GM12873 (cell line): ENCODE data around the gene ARFGAP3.

Experiments
- CTCF ChIP-seq: IDR thresholded peaks from 2 replicates; pipeline ENCODE4 v1.5.1; 2012; ENCODE audit warnings: low read depth, mild to moderate bottlenecking, moderate library complexity, low read length, control low read depth; ENCODE audit not compliant: insufficient read depth; ENCODE audit errors: missing control alignments

The ARFGAP3 gene

GRCh38 chr22:42869463-42869862, 12.4 kb upstream of the ARFGAP3 start:
- TF ChIP-seq CTCF = no peak

GRCh38 chr22:42868751-42869251, 11.7 kb upstream of the ARFGAP3 start:
- no peak for TF ChIP-seq CTCF

GRCh38 chr22:42866100-42866499, 9.0 kb upstream of the ARFGAP3 start:
- TF ChIP-seq CTCF = no peak

GRCh38 chr22:42865536-42865935, 8.5 kb upstream of the ARFGAP3 start:
- no peak for TF ChIP-seq CTCF

- no peak for TF ChIP-seq CTCF
Observed at GRCh38 chr22:42863349-42863961, 6.4 kb upstream of the ARFGAP3 start.

GRCh38 chr22:42862045-42862734, 5.1 kb upstream of the ARFGAP3 start:
- no peak for TF ChIP-seq CTCF

- TF ChIP-seq CTCF = no peak
Observed at GRCh38 chr22:42860968-42861367, 3.9 kb upstream of the ARFGAP3 start.
